Measurements from ENCODE around the gene COBLL1. TPM values are rescaled to one million over a fixed set of nuclear protein-coding genes. Genes with fewer than 3 reads are reported as not detected.

The COBLL1 gene
- total and polyA plus RNA-seq, 4 donors: 16.3 to 114 (median 36.4) TPM

- TF ChIP-seq, protein P1, sequence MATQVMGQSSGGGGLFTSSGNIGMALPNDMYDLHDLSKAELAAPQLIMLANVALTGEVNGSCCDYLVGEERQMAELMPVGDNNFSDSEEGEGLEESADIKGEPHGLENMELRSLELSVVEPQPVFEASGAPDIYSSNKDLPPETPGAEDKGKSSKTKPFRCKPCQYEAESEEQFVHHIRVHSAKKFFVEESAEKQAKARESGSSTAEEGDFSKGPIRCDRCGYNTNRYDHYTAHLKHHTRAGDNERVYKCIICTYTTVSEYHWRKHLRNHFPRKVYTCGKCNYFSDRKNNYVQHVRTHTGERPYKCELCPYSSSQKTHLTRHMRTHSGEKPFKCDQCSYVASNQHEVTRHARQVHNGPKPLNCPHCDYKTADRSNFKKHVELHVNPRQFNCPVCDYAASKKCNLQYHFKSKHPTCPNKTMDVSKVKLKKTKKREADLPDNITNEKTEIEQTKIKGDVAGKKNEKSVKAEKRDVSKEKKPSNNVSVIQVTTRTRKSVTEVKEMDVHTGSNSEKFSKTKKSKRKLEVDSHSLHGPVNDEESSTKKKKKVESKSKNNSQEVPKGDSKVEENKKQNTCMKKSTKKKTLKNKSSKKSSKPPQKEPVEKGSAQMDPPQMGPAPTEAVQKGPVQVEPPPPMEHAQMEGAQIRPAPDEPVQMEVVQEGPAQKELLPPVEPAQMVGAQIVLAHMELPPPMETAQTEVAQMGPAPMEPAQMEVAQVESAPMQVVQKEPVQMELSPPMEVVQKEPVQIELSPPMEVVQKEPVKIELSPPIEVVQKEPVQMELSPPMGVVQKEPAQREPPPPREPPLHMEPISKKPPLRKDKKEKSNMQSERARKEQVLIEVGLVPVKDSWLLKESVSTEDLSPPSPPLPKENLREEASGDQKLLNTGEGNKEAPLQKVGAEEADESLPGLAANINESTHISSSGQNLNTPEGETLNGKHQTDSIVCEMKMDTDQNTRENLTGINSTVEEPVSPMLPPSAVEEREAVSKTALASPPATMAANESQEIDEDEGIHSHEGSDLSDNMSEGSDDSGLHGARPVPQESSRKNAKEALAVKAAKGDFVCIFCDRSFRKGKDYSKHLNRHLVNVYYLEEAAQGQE (IDR thresholded peaks at IDR 0.05): peak; percentile 31
These were observed 15.1 kb downstream of the COBLL1 start (continued) for GRCh38 chr2:164826293-164827243.

DNA sequence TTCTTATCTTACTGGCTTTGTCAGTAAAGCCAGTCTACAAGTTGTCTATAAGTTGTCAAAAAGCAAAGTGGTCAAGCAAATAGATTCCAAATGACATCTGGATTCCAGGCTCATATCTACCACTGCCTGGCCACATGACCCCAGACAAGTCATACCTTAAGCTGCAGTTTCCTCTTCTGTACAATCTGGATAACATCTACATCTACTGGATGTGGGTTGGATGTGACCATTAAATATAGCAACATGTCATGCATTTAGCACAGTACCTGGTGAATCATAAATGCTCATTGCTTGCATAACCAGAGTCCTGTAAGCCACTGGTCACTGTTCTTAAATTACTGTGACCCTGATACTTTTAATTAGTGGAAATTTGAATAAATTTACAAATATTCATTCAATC, 16.8 kb downstream of the COBLL1 start:
- H3K4me1 ChIP-seq (ENCODE audit: control insufficient read depth in 4 of 4, insufficient read depth in 4 of 4, low read length in 3 of 4): peaks cover 5 to 44% (median 33%) of the 10 kb centered on the region in 4 donors
- H3K9ac ChIP-seq (ENCODE audit: low read depth in 1 of 2, low read length in 2 of 2): no peak overlapping the region
- H3K4me3 ChIP-seq (ENCODE audit: low read depth in 1 of 3, low read length in 3 of 3): no peak overlapping the region
- no peaks in the 10 kb centered on the region for H3K9me3 ChIP-seq (ENCODE audit: control insufficient read depth in 4 of 4, low read length in 3 of 4)
- H3K27ac ChIP-seq (ENCODE audit: low read depth in 1 of 2, low read length in 2 of 2): no peak overlapping the region
- TF ChIP-seq FOXA2 (IDR thresholded peaks at IDR 0.05) (no peak), ATF3 (IDR thresholded peaks at IDR 0.05) (no peak), SP1 (IDR thresholded peaks at IDR 0.05) (no peak), TAF1 (conservative IDR thresholded peaks at IDR 0.05) (no peak), FOXA1 (IDR thresholded peaks at IDR 0.05) (no peak), CTCF (IDR thresholded peaks at IDR 0.05; ENCODE audit: low read depth, low read length, missing input control) (no peak), RXRA (IDR thresholded peaks at IDR 0.05) (no peak), JUND (IDR thresholded peaks at IDR 0.05) (no peak)
- TF ChIP-seq, protein P2, sequence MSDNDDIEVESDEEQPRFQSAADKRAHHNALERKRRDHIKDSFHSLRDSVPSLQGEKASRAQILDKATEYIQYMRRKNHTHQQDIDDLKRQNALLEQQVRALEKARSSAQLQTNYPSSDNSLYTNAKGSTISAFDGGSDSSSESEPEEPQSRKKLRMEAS (IDR thresholded peaks at IDR 0.05): no peak
- DNase-seq (ENCODE audit: low spot score): no peak
- H3K36me3 ChIP-seq (ENCODE audit: control insufficient read depth in 4 of 4, insufficient read depth in 3 of 4, low read depth in 1 of 4, low read length in 3 of 4): peaks cover 0 to 1% (median 0%) of the 10 kb centered on the region in 4 donors
- H3K27me3 ChIP-seq (ENCODE audit: control insufficient read depth in 4 of 4, insufficient read depth in 4 of 4, low read length in 3 of 4): no peaks in the 10 kb centered on the region

GRCh38 chr2:164823126-164823525, 18.5 kb downstream of the COBLL1 start:
- WGBS: 72% methylated on average over 5 of the region's 5 CpGs
- Histone ChIP-seq H3K9me3 (ENCODE audit: control insufficient read depth in 4 of 4, low read length in 3 of 4) (no peaks in the 10 kb centered on the region), H3K4me3 (ENCODE audit: low read depth in 1 of 3, low read length in 3 of 3) (no peak overlapping the region), H3K9ac (ENCODE audit: low read depth in 1 of 2, low read length in 2 of 2) (no peak overlapping the region), H3K36me3 (ENCODE audit: control insufficient read depth in 4 of 4, insufficient read depth in 3 of 4, low read depth in 1 of 4, low read length in 3 of 4) (peaks cover 0 to 1% (median 0%) of the 10 kb centered on the region in 4 donors), H3K27me3 (ENCODE audit: control insufficient read depth in 4 of 4, insufficient read depth in 4 of 4, low read length in 3 of 4) (no peaks in the 10 kb centered on the region), H3K27ac (ENCODE audit: low read depth in 1 of 2, low read length in 2 of 2) (no peak overlapping the region), H3K4me1 (ENCODE audit: control insufficient read depth in 4 of 4, insufficient read depth in 4 of 4, low read length in 3 of 4) (peaks cover 5 to 44% (median 33%) of the 10 kb centered on the region in 4 donors)
- TF ChIP-seq FOXA2 (IDR thresholded peaks at IDR 0.05): no peak
- TF ChIP-seq NR2F2 (IDR thresholded peaks at IDR 0.05): no peak
- TF ChIP-seq JUND (IDR thresholded peaks at IDR 0.05): no peak
- TF ChIP-seq EGR1 (IDR thresholded peaks at IDR 0.05; ENCODE audit: low read depth in 2 of 2): no peak
- TF ChIP-seq, protein P1 (IDR thresholded peaks at IDR 0.05): no peak
- TF ChIP-seq YY1 (IDR thresholded peaks at IDR 0.05): no peak
- TF ChIP-seq RAD21 (IDR thresholded peaks at IDR 0.05): no peak
- TF ChIP-seq ATF3 (IDR thresholded peaks at IDR 0.05): no peak
- TF ChIP-seq TAF1 (conservative IDR thresholded peaks at IDR 0.05): no peak
- DNase-seq (ENCODE audit: low spot score): no peak
